ENCODE results near the gene CACUL1. TPM values are rescaled to one million over a fixed set of nuclear protein-coding genes. Genes with fewer than 3 reads are reported as not detected.

The CACUL1 gene
- total RNA-seq, 2 experiments from 2014 or later, result 12.0 to 27.6 TPM

DNA sequence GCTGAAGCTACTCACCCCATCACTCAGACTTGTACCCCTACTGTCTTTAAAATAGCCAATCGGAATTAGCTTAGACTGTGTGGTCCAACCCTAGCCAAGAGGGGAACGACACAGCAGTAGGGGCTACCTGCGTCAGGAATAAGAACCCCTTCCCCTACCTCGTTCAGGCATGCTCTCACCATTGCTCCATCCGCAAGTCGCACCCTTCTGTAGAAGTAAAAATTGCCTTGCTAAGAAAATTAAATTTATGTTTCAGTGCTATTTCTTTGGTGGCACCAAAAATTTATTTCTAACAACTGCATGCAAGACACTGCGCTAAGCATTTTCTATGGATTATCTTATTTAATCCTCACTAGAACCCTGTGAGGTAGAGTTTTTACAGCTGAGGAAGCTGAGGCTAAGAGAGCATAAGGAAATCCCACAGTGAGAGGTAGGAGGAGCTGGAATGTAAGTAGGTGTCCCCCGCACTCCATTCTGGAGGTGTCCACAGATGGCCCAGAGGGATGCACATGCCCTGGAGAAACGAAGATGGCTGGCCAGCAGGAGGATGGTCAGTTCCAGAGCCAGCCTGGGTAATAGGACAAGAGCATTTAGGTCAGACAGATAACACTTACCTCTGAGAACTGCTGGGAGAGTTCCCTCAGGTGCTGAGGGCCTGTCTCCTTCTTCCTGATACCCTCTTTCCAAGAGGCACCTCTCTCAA is 15.3 kb upstream of the CACUL1 start:
- no peaks in the 10 kb centered on the region for H3K4me1 ChIP-seq (ENCODE audit: insufficient read depth, low read length, poor library complexity, severe bottlenecking)
- H4K20me1 ChIP-seq (ENCODE audit: insufficient read depth, low read length), result no peaks in the 10 kb centered on the region
- H3K27ac ChIP-seq (ENCODE audit: low read depth, low read length, poor library complexity, severe bottlenecking), result no peak overlapping the region
- no peak overlapping the region for H3K4me2 ChIP-seq (ENCODE audit: low read length)
- H2AFZ ChIP-seq (ENCODE audit: low read length), result no peak overlapping the region
- no peaks in the 10 kb centered on the region for H3K9me2 ChIP-seq (ENCODE audit: insufficient read depth, low read length)
- ChIA-PET CTCF (ENCODE audit: unreplicated experiment) (no interaction called here), POLR2A (no interaction called here)
- no peaks in the 10 kb centered on the region for H3K79me2 ChIP-seq (ENCODE audit: insufficient read depth, low read depth, low read length)
- H3K4me3 ChIP-seq (ENCODE audit: low read depth, low read length, poor library complexity, severe bottlenecking), result no peak overlapping the region
- no peaks in the 10 kb centered on the region for H3K9me3 ChIP-seq (ENCODE audit: low read length)
- TF ChIP-seq, protein P1, sequence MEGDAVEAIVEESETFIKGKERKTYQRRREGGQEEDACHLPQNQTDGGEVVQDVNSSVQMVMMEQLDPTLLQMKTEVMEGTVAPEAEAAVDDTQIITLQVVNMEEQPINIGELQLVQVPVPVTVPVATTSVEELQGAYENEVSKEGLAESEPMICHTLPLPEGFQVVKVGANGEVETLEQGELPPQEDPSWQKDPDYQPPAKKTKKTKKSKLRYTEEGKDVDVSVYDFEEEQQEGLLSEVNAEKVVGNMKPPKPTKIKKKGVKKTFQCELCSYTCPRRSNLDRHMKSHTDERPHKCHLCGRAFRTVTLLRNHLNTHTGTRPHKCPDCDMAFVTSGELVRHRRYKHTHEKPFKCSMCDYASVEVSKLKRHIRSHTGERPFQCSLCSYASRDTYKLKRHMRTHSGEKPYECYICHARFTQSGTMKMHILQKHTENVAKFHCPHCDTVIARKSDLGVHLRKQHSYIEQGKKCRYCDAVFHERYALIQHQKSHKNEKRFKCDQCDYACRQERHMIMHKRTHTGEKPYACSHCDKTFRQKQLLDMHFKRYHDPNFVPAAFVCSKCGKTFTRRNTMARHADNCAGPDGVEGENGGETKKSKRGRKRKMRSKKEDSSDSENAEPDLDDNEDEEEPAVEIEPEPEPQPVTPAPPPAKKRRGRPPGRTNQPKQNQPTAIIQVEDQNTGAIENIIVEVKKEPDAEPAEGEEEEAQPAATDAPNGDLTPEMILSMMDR (conservative IDR thresholded peaks at IDR 0.05; ENCODE audit: low read length), result no peak
- no peak for TF ChIP-seq EZH2phosphoT487 (IDR thresholded peaks at IDR 0.05; ENCODE audit: borderline replicate concordance, low read depth, low read length)
- DNase-seq (ENCODE audit: low spot score), result no peak
- H3K36me3 ChIP-seq (ENCODE audit: insufficient read depth, low read length), result no peaks in the 10 kb centered on the region
- BruUV-seq (replicated peaks), result no TSS peak
- intact Hi-C loops (cut with micrococcal nuclease; ENCODE audit: unreplicated experiment), result no loop called here

DNA sequence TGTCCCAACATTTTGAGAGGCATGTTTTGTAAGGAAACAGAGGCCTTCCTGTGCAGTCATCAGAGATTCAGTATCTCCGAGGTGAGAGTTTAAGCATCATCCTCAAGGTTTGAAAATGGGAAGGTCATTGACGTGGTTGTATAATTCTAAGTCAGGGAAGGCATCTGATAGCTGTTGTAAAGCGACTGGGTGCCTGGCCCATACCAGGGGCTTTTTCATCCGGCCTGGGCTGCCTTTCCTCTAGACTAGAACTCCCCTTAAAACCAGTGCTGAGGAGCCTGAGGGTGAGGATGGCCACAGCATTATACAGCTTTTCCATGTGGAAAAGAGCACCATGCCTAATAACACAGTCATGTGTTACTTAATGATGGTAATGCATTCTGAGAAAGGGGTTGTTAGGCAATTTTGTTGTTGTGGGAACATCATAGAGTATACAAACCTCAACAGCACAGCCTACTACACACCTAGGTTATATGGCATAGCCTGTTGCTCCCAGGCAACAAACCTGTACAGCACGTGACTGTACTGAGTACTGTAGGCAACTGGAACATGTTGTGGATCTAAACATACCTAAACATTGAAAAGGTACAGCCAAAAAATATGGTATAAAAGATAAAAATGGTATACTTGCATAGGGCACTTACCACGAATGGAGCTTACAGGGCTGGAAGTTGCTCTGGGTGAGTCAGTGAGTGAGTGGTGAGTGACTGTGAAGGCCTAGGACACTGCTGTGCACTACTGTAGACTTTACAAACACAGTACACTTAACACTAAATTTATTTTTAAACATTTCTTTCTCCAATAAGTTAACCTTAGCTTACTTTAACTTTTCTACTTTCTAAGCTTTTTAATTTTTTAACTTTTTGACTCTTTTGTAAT is 13.5 kb upstream of the CACUL1 start:
- no peaks in the 10 kb centered on the region for H3K4me1 ChIP-seq (ENCODE audit: insufficient read depth, low read length, poor library complexity, severe bottlenecking)
- CTCF ChIA-PET (ENCODE audit: unreplicated experiment), result no interaction called here
- POLR2A ChIA-PET, result interaction anchor here (0.6 to 0.7 kb wide), 2 partner anchors 13 to 85 kb away, joined by 3 to 4 read pairs; no protein-coding TSS in a partner anchor
- no peaks in the 10 kb centered on the region for H3K79me2 ChIP-seq (ENCODE audit: insufficient read depth, low read depth, low read length)
- H3K4me2 ChIP-seq (ENCODE audit: low read length), result no peak overlapping the region
- TF ChIP-seq EZH2phosphoT487 (IDR thresholded peaks at IDR 0.05; ENCODE audit: borderline replicate concordance, low read depth, low read length), result no peak
- TF ChIP-seq, protein P1 (conservative IDR thresholded peaks at IDR 0.05; ENCODE audit: low read length), result no peak
- no peaks in the 10 kb centered on the region for H3K9me2 ChIP-seq (ENCODE audit: insufficient read depth, low read length)
- H2AFZ ChIP-seq (ENCODE audit: low read length), result no peak overlapping the region
- no peak overlapping the region for H3K27ac ChIP-seq (ENCODE audit: low read depth, low read length, poor library complexity, severe bottlenecking)
- no peak overlapping the region for H3K4me3 ChIP-seq (ENCODE audit: low read depth, low read length, poor library complexity, severe bottlenecking)
- DNase-seq (ENCODE audit: low spot score), result no peak
- intact Hi-C loops (cut with micrococcal nuclease; ENCODE audit: unreplicated experiment), result no loop called here
- H3K36me3 ChIP-seq (ENCODE audit: insufficient read depth, low read length), result no peaks in the 10 kb centered on the region
- H4K20me1 ChIP-seq (ENCODE audit: insufficient read depth, low read length), result no peaks in the 10 kb centered on the region
- no peaks in the 10 kb centered on the region for H3K9me3 ChIP-seq (ENCODE audit: low read length)
- no TSS peak for BruUV-seq (replicated peaks)
